ENCODE results near the gene RYR3.
"Not testable (repeated sequence)": the region's sequence is repeated elsewhere in the genome, so short reads cannot be mapped to it uniquely, and the experiment has no call there.

DNA sequence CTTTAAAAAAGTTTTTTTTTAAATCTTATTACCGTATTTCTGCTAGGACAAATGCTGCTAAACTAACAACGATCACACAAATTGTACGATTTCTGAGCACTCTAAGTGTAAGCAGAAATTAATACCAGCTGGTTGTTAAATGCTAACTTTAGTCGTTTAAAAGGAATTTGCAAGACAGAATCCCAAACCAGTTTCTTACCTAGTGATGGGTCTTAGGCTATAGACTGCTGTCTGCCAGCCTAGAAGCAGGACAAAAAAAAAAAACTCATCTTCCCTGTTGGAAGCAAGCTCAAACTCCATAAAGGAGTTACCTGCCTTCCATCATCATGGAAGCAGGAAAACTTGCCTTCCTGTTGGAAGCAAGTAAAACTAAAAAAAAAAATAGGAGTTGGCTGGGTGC lies 287.6 kb downstream of the RYR3 start:
- not testable (repeated sequence) for TF ChIP-seq TAF1 (IDR thresholded peaks at IDR 0.05; ENCODE audit: borderline replicate concordance, low read depth, low read length); LARP7 (IDR thresholded peaks at IDR 0.05); MYB (IDR thresholded peaks at IDR 0.05; ENCODE audit: borderline replicate concordance, low read depth, low read length)
